ENCODE measurements around the gene CTNND1.

Gene CTNND1

GRCh38 chr11:57842873-57843272 lies 81.3 kb downstream of the CTNND1 start:
- no peak for TF ChIP-seq CTCF (IDR thresholded peaks at IDR 0.05; ENCODE audit: insufficient read depth, low read depth, low read length, missing control alignments)
- no peak overlapping the region for H3K4me3 ChIP-seq (ENCODE audit: low read depth, low read length)
- no peak for DNase-seq (ENCODE audit: low read depth)

GRCh38 chr11:57867966-57868365 lies 106.4 kb downstream of the CTNND1 start:
- no peak overlapping the region for H3K4me3 ChIP-seq (ENCODE audit: low read depth, low read length)
- TF ChIP-seq CTCF (IDR thresholded peaks at IDR 0.05; ENCODE audit: insufficient read depth, low read depth, low read length, missing control alignments), result no peak
- no peak for DNase-seq (ENCODE audit: low read depth)

GRCh38 chr11:57868491-57868890 lies 106.9 kb downstream of the CTNND1 start:
- TF ChIP-seq CTCF (IDR thresholded peaks at IDR 0.05; ENCODE audit: insufficient read depth, low read depth, low read length, missing control alignments), result no peak
- DNase-seq (ENCODE audit: low read depth), result no peak
- H3K4me3 ChIP-seq (ENCODE audit: low read depth, low read length), result no peak overlapping the region

All from GM12865 (cell line).